Nucleus accumbens (tissue), 56 donors: Measurements from ENCODE around the gene DNHD1.
A peak's percentile ranks its signal among the peaks of the same experiment; 100 is the strongest.

ENCODE experiments used
- DNase-seq, 56 donors: peaks; one replicate each; lab custom pipeline; 2025; lab: John Stamatoyannopoulos, UW

The DNHD1 gene

GRCh38 chr11:6579681-6580080 is 82.6 kb downstream of the DNHD1 start:
- peak in 2 of 56 donors; percentile 29 to 49 for DNase-seq

- DNase-seq: no peak
Observed at GRCh38 chr11:6583584-6583983, 86.5 kb downstream of the DNHD1 start.

GRCh38 chr11:6584528-6584927 is 87.4 kb downstream of the DNHD1 start:
- no peak for DNase-seq

GRCh38 chr11:6586434-6587359 is 89.6 kb downstream of the DNHD1 start:
- peak in 20 of 56 donors; percentile 15 to 73 (median 36) for DNase-seq

GRCh38 chr11:6587360-6587953 is 90.4 kb downstream of the DNHD1 start:
- DNase-seq: peak in 23 of 56 donors; percentile 15 to 69 (median 42)

- no peak for DNase-seq
Observed at GRCh38 chr11:6588018-6588417, 90.9 kb downstream of the DNHD1 start.

- DNase-seq: no peak
Observed at GRCh38 chr11:6594142-6594768, 97.2 kb downstream of the DNHD1 start.

- peak in 15 of 56 donors; percentile 11 to 77 (median 43) for DNase-seq
Observed at GRCh38 chr11:6596239-6596877, 99.3 kb downstream of the DNHD1 start.

GRCh38 chr11:6598555-6598954 is 101.5 kb downstream of the DNHD1 start:
- DNase-seq: no peak

GRCh38 chr11:6599449-6599848 is 102.4 kb downstream of the DNHD1 start:
- DNase-seq: no peak

- DNase-seq: no peak
Observed at GRCh38 chr11:6599881-6600390, 102.9 kb downstream of the DNHD1 start.

- no peak for DNase-seq
Observed at GRCh38 chr11:6601041-6601461, 104.0 kb downstream of the DNHD1 start.

- DNase-seq: no peak
Observed at GRCh38 chr11:6602096-6602940, 105.2 kb downstream of the DNHD1 start.

- DNase-seq: peak in 55 of 56 donors; percentile 48 to 92 (median 85)
Observed at GRCh38 chr11:6603287-6604080, 106.4 kb downstream of the DNHD1 start, which contains the start of the genes ILK and RRP8. TSS of gene ILK (plus strand) at chr11:6603774. CDS start at chr11:6604272, 498 bp downstream. TSS of gene RRP8 (minus strand) at chr11:6603616. CDS start at chr11:6603502, 114 bp downstream.

- peak in 39 of 56 donors; percentile 26 to 70 (median 52) for DNase-seq
Observed at GRCh38 chr11:6604081-6604626, 107.1 kb downstream of the DNHD1 start.

- DNase-seq: no peak
Observed at GRCh38 chr11:6604790-6605189, 107.7 kb downstream of the DNHD1 start.

GRCh38 chr11:6606471-6607189 is 109.5 kb downstream of the DNHD1 start:
- peak in 54 of 56 donors; percentile 19 to 86 (median 64) for DNase-seq
